SW480 (cell line): ENCODE results near the gene SLC45A3.
"Not testable (repeated sequence)": the region's sequence is repeated elsewhere in the genome, so short reads cannot be mapped to it uniquely, and the experiment has no call there.

Experiments
- DNase-seq: peaks from one replicate; pipeline ENCODE4 v3.0.0-alpha.2; 2016; ENCODE audit warnings: low spot score

SLC45A3 gene, protein sequence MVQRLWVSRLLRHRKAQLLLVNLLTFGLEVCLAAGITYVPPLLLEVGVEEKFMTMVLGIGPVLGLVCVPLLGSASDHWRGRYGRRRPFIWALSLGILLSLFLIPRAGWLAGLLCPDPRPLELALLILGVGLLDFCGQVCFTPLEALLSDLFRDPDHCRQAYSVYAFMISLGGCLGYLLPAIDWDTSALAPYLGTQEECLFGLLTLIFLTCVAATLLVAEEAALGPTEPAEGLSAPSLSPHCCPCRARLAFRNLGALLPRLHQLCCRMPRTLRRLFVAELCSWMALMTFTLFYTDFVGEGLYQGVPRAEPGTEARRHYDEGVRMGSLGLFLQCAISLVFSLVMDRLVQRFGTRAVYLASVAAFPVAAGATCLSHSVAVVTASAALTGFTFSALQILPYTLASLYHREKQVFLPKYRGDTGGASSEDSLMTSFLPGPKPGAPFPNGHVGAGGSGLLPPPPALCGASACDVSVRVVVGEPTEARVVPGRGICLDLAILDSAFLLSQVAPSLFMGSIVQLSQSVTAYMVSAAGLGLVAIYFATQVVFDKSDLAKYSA

GRCh38 chr1:205680073-205680851 is at the start of gene SLC45A3:
Gene SLC45A3, minus strand, starts transcription at chr1:205680509. Its CDS starts 15,853 bp downstream, at chr1:205664656.
- DNase-seq, result no peak

GRCh38 chr1:205726619-205727125 is 46.4 kb upstream of the SLC45A3 start:
- no peak for DNase-seq

GRCh38 chr1:205725514-205725913 is 45.2 kb upstream of the SLC45A3 start:
- no peak for DNase-seq

DNA sequence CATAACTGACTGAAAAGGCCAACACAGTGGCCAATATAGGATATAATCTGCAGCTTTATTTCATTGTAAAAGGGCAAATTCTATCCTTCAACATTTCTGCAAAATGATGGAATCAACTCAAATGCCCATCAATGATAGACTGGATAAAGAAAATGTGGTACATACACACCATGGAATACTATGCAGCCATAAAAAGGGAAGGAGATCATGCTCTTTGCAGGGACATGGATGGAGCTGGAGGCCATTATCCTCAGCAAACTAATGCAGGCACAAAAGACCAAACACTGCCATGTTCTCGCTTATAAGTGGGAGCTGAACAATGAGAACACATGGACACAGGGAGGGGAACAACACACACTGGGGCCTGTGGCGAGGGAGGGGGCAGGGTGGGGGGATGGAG is 40.4 kb upstream of the SLC45A3 start:
- not testable (repeated sequence) for DNase-seq

GRCh38 chr1:205719762-205720161 is 39.5 kb upstream of the SLC45A3 start:
- DNase-seq, result no peak

- DNase-seq, result no peak
These were observed 38.7 kb upstream of the SLC45A3 start for GRCh38 chr1:205719015-205719414.

- DNase-seq, result no peak
These were observed 36.2 kb upstream of the SLC45A3 start for GRCh38 chr1:205716371-205717132.

DNA sequence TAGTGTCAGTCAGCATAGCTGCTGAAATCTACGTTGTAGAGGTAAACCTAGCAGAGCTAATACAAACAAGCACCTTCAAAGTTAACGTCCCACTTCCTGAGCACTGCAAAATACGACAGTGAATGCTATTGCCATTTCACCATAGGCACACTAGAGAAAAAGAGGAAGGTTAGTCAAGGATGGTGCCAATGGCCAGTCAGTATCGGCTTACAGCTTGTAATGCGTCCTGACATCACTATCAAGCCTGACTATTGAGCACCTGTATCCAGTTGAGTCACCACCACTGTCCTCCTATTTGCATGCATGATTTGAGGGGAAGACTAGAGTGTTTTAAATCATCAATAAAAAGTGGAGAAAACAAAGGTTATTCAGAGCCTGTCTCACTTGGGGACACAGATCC is 35.3 kb upstream of the SLC45A3 start:
- DNase-seq, result no peak

DNA sequence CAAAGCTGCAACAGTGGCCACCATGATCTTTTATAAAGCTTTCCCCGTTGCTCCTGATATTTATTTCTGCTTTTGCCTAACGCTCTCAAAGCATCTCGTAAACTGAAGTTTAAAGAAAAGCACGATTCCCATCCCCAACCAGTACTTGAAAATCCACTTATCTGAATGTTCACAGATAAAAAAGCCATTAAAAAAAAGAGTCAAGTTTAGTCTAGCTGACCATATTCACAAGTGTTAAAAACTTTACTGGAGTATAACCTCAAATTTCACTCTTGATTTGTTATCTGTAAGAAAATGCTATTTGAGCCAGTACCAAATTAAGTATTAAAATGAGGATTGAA is 34.6 kb upstream of the SLC45A3 start:
- no peak for DNase-seq

GRCh38 chr1:205714190-205714905 is 34.0 kb upstream of the SLC45A3 start:
- no peak for DNase-seq

- DNase-seq, result peak; percentile 66
These were observed 31.1 kb upstream of the SLC45A3 start for GRCh38 chr1:205711105-205712048.

DNA sequence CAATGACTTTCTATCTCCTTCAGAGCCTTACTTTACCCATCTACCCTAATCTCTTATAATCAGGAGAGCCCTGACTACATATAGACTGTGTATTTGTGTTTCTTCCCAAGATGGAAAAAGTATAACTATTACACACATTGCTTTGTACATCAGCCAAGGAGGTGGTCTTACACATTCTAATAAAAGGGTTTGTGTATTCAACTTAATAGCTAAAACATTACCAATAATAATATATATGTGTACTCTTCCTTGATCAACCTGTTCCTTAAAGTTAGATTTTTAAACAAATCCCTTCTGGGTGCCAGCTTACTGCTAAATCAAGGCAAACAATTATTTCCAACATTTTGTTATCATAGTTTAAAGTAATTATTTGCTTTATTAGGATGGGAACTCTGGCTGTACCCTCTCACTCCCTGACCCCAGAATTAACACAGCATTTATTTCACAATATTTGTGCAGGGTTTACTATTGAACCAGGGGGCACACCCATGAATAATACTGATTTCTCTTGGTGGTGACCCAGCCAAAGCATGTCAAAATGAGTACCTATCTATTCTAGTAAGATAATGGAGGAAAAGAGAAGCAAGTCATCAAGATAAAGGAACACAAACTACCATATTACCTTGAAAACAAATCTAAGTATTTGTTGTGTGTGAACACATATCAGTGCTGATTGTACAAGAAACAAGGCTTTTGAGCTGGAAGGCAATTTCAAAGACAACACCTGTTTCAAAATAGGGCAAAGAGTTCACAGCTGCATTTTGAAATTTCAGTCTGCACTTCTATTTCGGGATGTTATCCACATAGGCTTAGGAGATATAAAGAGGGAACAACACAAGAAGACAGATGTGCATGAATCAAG is 30.1 kb upstream of the SLC45A3 start:
- no peak for DNase-seq

GRCh38 chr1:205709640-205710039 is 29.3 kb upstream of the SLC45A3 start:
- DNase-seq, result no peak

DNA sequence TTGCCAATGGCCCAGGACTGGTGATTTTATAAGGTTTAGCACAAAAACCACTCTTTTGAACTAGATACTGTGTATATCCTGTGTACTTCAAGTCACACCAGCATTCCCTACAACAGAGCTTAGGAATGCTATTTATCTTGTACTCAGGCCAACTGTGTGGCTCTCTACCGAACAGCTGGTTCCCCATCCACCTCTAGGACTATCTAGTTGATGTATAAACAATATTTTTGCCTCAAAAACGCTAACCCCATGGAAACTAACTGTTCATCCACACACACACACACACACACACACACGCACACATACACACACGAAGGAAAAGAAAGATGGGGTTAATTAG is 28.7 kb upstream of the SLC45A3 start:
- no peak for DNase-seq

- DNase-seq, result no peak
These were observed 26.5 kb upstream of the SLC45A3 start for GRCh38 chr1:205706601-205707502.

- DNase-seq, result no peak
These were observed 24.6 kb upstream of the SLC45A3 start for GRCh38 chr1:205704903-205705302.

DNA sequence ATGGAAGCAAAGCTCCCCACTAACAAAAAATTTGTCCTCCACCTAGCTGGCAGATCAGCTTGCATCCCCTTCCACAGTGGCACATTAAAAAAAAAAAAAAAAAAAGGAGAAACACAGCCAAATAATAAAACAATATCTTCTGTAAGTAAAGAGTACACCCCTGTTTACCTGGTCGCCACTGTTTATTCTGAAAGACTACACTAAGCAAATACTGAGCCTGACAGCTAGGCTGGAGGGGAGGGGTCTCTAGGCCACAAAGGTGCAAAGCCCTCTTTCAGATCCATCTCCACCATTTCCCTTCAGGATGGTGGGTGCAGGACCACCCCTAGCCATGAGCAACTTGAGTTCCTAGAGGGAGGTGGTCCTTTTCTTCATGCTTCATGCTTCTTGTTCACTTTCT is 22.8 kb upstream of the SLC45A3 start:
- no peak for DNase-seq

DNA sequence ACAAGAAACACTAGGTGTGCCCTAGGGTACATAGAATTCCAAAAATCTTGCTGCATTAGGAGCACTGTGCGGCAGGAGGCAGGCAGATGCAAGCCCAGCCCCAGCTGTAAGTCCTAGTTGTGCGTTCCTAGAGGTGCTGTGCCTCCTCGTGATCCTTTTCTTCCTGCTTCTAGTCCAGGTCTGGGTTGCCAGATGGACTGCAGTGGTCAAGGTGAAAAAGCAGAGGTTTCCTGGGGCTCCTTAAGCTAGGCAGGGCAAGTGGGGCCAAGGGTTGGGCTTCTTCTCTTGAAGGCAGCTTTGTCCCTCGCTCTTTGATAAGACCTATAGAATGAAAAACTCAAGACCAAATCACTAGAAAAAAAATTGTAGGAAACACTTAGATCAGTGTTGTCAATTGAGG is 21.6 kb upstream of the SLC45A3 start:
- no peak for DNase-seq
